Breast epithelium (tissue), 3 donors: ENCODE measurements around the gene TVP23B.
"Not testable (repeated sequence)": the region's sequence is repeated elsewhere in the genome, so short reads cannot be mapped to it uniquely, and the experiment has no call there.

Source experiments
- POLR2AphosphoS5 ChIP-seq, 3 donors: sonication (generic); formaldehyde crosslinking; IDR thresholded peaks; one replicate each; pipeline ENCODE4 v1.6.1; 2017; ENCODE audit warnings: antibody characterized with exemption in 3 of 3
- TF ChIP-seq, protein P1 (sequence below), 3 donors: fragments of 450-650 bp; IDR thresholded peaks; one replicate each; pipeline ENCODE4 v1.5.1; 2016 to 2017; ENCODE audit warnings: antibody characterized with exemption in 3 of 3, mild to moderate bottlenecking in 3 of 3, moderate library complexity in 3 of 3

DNA sequence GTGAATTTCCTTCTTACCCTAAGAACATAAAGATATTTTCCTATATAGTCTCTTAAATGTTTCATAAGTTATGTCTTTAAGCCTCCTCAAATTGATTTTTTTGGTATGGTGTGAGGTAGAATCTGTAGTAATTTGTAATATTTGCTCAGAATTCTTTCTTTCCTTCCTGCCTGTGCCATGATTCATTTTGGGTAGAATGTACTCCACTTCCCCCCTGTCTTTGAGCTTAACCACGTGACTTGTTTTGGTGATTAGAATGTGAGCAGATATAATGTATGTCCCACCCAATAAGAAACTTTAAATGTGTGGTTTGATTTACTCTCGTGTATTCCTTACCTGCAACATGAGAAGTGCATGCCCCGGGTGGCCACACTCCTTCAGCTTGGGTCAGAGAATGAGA lies 40.4 kb downstream of the TVP23B start:
- TF ChIP-seq, protein P1, sequence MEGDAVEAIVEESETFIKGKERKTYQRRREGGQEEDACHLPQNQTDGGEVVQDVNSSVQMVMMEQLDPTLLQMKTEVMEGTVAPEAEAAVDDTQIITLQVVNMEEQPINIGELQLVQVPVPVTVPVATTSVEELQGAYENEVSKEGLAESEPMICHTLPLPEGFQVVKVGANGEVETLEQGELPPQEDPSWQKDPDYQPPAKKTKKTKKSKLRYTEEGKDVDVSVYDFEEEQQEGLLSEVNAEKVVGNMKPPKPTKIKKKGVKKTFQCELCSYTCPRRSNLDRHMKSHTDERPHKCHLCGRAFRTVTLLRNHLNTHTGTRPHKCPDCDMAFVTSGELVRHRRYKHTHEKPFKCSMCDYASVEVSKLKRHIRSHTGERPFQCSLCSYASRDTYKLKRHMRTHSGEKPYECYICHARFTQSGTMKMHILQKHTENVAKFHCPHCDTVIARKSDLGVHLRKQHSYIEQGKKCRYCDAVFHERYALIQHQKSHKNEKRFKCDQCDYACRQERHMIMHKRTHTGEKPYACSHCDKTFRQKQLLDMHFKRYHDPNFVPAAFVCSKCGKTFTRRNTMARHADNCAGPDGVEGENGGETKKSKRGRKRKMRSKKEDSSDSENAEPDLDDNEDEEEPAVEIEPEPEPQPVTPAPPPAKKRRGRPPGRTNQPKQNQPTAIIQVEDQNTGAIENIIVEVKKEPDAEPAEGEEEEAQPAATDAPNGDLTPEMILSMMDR (IDR thresholded peaks at IDR 0.05), result not testable (repeated sequence)
- TF ChIP-seq POLR2AphosphoS5 (IDR thresholded peaks at IDR 0.05), result not testable (repeated sequence)
